ENCODE measurements around the gene PAXX.

GRCh38 chr9:136947028-136947891 is 45.0 kb upstream of the PAXX start:
- TF ChIP-seq RFX7 (CRISPR knock-in tag; IDR thresholded peaks at IDR 0.05) (no peak), RB1 (IDR thresholded peaks at IDR 0.05; ENCODE audit: low read depth) (no peak)

All from K562 (cell line).